ENCODE measurements around the gene PHETA1.

PHETA1 gene, protein sequence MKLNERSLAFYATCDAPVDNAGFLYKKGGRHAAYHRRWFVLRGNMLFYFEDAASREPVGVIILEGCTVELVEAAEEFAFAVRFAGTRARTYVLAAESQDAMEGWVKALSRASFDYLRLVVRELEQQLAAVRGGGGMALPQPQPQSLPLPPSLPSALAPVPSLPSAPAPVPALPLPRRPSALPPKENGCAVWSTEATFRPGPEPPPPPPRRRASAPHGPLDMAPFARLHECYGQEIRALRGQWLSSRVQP

DNA sequence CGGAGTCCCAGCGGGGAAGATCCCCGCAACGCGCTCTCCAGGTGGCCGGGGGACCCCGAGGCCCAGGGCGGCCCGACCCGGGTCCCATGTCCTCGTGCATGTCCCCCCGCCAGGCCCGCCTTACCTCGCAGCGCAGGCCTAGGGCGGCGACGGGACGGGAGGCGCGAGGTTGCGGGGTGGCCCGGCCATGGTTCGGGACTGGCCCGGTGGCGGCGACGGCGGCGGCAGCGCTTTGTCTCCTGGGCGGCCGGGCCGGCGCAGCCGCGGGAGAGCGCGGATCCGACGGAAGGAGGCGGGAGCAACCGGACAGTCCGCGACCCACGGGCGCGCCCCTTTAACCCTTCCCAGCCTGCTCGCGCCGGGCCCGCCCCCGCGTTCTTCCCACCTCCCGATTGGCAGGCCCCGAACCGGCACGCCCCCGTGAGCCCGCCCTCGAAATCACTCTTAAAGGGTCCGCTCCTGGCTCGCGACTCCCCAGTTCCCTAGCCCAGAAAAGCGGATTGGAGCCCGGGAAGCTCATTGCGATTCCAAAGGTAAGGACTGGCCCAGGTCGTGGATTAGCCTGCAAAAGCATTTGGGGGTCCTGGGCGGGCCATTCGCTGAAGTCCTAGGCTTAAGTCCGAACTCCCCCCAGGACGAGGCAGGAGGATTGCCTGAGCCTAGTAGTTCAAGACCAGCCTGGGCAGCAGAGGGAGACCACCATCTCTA lies at the start of gene PHETA1:
Gene PHETA1, minus strand, starts transcription at position 308 of the 708 bp plus-strand sequence. CDS start 5,668 bp downstream, outside the sequence.
- TF ChIP-seq GATA2 (IDR thresholded peaks at IDR 0.05; ENCODE audit: low read depth, low read length), result no peak

DNA sequence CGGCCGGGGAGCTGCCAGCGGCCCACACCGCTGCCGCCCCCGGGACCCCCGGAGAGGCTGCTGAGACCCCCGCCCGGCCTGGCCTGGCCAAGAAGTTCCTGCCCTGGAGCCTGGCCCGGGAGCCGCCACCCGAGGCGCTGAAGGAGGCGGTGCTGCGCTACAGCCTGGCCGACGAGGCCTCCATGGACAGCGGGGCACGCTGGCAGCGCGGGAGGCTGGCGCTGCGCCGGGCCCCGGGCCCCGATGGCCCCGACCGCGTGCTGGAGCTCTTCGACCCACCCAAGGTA lies 49.6 kb upstream of the PHETA1 start:
- TF ChIP-seq GATA3 (IDR thresholded peaks at IDR 0.05; ENCODE audit: low read depth, low read length) (no peak), GATA2 (IDR thresholded peaks at IDR 0.05; ENCODE audit: low read depth, low read length) (no peak)

DNA sequence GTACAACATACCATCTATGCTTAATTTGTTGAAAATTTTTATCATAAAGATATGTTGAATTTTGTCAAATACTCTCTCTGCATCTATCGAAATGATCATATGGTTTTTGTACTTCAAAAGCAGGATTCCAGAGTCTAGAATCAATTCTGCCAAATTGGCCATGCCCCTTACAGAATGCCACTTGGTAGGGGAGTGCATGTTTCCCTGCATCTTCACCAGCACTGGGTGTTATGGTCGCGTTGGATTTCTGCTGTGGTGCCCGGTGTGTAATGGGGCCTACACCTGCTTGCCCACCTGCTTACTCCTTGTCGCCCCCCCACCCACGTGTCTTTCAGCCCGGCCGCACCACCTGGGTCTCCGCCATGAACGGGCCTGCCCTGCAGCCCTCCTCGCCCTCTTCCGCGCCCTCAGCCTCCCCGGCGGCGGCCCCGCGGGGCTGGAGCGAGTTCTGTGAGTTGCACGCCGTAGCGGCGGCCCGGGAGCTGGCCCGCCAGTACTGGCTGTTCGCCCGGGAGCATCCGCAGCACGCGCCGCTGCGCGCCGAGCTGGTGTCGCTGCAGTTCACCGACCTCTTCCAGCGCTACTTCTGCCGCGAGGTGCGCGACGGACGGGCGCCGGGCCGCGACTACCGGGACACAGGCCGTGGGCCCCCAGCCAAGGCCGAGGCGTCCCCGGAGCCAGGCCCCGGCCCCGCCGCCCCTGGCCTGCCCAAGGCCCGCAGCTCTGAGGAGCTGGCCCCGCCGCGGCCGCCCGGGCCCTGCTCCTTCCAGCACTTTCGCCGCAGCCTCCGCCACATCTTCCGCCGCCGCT lies 49.1 kb upstream of the PHETA1 start:
- TF ChIP-seq GATA3 (IDR thresholded peaks at IDR 0.05; ENCODE audit: low read depth, low read length) (no peak), GATA2 (IDR thresholded peaks at IDR 0.05; ENCODE audit: low read depth, low read length) (no peak)

DNA sequence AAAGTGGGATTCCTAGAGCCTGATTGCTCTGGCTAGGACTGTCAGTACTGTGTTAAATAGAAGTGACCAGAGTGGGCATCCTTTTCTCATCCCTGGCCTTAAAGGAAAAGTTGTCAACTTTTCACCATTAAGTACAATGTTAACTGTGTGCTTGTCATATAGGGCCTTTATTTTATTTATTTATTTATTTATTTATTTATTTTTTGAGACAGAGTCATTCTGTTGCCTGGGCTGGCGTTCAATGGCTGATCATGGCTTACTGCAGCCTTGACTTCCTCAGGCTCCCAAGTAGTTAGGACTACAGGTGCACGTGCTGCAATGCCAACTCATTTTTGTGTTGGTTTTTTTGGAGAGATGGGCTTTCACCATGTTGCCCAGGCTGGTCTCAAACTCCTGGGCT lies 48.4 kb upstream of the PHETA1 start:
- TF ChIP-seq GATA3 (IDR thresholded peaks at IDR 0.05; ENCODE audit: low read depth, low read length) (no peak), GATA2 (IDR thresholded peaks at IDR 0.05; ENCODE audit: low read depth, low read length) (no peak)

DNA sequence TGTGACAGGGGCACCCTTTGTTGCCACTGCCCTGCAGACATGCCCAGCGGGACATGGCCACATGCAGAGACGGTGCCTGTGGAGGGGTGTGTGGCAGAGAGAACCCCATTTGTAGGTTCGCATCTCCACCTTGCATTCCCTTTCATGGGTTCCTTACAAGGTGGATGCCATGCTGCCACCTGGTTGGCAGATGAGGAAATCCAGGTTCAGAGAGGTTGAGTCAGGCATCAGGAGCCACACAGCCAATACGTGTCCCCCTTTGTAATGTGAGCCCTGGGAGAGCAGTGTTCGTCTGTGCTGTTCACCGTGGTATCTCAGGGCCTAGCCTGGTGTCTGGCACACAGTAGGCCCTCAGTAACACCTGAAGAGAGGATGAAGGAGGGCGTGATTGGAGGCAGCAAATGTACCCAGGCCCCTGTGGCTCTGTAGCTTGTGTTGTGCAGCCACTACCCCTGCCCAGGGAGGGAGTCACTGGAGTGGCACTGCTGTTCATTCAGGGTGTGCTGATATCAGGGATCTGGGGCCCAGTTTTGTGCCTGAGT lies 45.9 kb upstream of the PHETA1 start:
- no peak for TF ChIP-seq GATA2 (IDR thresholded peaks at IDR 0.05; ENCODE audit: low read depth, low read length)

DNA sequence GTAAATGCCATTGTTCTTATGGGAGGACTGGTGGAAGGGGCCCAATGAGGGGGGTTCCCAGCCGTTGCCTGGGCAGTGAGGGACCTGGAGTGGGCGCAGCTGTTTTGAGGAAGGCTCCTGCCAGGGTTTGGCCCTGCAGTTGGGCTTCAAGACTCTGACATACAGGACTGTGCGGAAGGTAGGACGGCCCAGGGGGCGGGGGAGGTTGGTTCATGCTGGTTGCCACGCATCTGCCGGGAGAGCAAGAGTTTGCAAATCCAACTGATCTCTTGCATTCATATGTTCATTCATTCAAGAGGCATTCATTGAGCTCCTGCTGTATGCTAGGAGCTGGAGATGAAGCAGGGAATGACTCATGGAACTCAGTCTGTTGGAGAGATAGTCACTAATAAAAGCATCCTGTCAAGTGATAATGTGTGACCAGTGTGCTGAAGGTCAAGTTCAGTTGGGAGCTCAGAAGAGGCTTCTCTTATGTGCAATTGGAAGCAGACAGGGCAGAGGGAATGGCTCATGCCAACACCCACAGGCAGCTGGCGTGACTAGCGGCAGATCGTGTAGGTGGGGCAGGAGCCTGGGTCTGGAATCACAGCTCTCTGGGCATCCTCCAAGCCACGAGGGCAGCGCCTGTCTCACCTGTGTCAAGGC lies 44.7 kb upstream of the PHETA1 start:
- TF ChIP-seq GATA2 (IDR thresholded peaks at IDR 0.05; ENCODE audit: low read depth, low read length) (no peak), GATA3 (IDR thresholded peaks at IDR 0.05; ENCODE audit: low read depth, low read length) (no peak)

DNA sequence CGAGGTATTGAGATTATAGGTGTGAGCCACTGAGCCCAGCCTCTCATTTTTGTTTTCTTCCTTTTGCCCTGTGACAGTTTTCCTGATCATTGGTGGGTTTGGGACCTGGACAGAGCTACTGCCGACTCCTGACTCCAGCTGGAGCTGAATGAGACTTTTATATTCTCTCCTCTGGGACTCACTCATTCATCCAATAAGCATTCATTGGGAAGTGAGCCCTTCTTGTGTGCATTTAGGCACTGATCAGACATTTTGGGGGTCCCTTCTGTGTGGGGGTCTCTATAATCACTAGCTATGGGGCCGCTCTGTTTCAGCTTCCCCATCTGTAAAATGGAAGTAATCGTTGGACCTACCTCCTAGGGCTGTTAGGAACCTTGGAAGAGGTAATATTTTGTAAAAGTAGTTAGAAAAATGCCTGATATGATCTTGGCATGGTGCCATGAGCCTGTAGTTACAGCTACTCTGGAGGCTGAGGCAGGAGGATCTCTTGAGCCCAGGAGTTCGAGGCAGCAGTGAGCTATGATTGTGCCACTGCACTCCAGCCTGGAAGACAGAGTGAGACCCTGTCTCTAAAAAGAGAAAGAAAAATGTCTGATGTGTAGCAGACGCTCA lies 44.0 kb upstream of the PHETA1 start:
- TF ChIP-seq GATA2 (IDR thresholded peaks at IDR 0.05; ENCODE audit: low read depth, low read length) (no peak), GATA3 (IDR thresholded peaks at IDR 0.05; ENCODE audit: low read depth, low read length) (no peak)

DNA sequence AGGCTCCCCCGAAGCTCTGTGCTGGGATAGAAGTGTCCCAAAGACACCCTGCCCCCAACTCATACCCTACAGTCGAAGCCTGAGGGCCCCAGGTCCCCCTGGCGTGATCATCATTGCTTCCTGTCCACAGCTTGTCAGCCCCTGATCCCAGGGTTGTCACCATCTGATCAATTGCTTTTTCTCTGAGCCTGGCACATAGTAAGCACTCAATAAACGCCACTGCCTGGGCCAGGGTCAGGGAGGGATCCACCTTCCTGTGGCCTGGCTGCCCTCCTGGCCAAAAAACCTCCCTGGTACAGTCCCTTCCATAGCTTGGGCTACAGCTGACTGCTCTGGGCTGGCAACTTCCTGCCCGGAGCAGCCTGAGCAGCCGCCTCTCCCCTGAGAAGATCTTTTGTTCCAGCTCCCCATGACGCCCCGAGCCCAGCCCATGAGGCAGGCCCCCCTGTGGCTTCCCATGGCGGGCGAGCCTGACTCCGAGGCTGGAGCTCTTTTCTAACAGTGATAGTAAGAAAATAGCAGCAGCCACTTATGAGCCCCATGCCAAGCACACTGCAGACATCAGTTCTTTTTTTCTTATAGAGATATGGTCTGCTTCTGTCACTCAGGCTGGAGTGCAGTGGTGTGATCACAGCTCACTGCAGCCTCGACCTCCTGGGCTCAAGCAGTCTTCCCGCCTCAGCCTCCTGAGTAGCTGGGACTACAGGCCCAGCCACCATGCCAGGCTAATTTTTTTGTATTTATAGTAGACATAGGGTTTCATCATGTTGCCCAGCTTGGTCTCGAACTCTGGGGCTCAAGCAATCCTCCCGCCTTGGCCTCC lies 43.3 kb upstream of the PHETA1 start:
- TF ChIP-seq GATA2 (IDR thresholded peaks at IDR 0.05; ENCODE audit: low read depth, low read length) (no peak), GATA3 (IDR thresholded peaks at IDR 0.05; ENCODE audit: low read depth, low read length) (no peak)

DNA sequence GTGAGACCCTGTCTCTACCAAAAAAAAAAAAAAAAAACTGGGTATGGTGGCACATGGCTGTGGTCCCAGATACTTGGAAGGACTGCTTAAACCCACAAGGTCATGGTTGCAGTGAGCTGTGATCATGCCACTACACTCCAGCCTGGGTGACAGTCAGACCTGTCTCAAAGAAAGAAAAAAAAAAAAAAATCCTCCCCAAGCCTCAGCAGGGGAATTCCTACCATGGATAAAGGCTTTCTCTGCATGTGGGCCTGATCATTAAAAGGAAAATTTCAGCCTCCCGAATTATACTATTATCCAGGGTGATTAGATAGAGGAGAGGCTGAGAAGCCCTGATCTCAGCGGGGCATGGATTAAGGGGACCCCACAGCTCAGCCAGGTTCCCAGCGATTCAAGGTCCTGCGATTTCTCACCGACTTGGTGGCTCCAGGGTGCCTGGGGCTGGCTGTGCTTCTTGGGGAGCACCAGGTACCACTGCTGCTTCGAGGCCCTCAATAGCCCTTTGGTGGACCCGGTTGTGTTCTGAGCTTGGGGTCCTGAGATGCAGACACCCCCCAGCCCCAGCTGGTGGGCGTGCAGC lies 42.4 kb upstream of the PHETA1 start:
- TF ChIP-seq GATA3 (IDR thresholded peaks at IDR 0.05; ENCODE audit: low read depth, low read length) (no peak), GATA2 (IDR thresholded peaks at IDR 0.05; ENCODE audit: low read depth, low read length) (no peak)

DNA sequence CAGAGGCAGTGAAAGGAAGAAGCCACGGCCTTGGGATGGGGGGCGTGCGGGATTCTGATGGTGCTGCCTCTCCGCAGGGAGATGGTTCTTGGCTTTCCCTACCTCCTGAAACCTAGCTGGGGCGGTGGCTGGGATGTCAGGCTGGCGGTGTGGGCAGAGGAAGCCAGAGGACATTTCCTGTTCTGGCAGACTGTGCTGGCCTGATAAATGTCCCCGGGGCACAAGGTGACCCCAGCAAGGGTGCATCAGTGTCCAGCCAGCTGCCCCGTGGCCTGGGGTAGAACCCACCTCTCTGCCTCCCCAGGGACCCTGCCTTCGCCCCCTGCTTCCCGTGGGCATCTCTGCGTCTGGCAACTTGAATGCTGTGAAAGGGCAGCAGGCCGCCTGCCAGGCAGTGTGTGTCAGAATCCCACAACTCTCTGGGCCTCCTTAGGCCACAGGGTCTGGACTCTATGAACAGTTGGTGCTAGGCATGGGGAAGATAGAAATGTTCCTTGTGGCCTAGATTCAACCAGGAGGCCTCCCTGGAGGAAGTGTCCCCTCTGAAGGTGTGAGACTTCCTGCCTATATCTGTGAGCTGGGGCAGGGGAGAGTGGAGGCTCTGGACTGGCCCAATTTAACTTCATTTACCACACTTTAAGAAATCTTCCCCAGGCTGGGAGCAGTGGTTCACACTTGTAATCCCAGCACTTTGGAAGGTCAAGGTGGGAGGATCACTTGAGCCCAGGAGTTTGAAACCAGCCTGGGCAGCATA lies 41.7 kb upstream of the PHETA1 start:
- TF ChIP-seq GATA2 (IDR thresholded peaks at IDR 0.05; ENCODE audit: low read depth, low read length), result no peak
- TF ChIP-seq GATA3 (IDR thresholded peaks at IDR 0.05; ENCODE audit: low read depth, low read length), result no peak

DNA sequence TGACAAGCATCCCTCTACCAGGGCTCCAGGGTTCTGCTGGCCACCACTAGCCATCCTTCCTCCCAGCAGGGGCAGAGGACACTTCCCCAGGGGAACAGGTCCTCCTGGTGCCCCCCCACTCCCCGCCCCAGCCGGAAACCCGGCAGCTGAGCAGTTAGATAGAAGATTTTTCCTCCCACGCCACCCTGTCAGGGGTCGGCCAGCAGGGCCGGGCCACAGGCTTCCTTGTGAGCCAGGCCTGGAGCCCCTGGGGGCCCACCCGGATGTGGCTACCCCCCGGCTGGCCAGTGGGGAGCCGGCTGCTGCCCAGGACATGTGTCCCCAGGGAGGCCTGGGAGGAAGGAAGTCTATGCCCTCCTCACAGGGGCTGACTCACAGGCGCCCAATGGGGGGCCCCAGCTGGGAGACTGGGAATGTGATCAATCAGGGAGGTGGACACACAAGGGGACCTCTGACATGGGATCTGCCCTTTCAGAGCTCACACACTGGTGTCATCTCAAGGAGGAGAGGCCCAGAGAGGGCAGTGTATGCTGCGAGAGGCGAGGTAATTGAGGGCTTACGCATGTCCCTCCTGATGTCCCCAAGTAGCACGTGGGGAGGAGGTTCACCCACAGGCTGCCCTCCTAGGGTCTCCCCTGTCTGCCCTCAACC lies 41.0 kb upstream of the PHETA1 start:
- TF ChIP-seq GATA3 (IDR thresholded peaks at IDR 0.05; ENCODE audit: low read depth, low read length) (no peak), GATA2 (IDR thresholded peaks at IDR 0.05; ENCODE audit: low read depth, low read length) (no peak)

DNA sequence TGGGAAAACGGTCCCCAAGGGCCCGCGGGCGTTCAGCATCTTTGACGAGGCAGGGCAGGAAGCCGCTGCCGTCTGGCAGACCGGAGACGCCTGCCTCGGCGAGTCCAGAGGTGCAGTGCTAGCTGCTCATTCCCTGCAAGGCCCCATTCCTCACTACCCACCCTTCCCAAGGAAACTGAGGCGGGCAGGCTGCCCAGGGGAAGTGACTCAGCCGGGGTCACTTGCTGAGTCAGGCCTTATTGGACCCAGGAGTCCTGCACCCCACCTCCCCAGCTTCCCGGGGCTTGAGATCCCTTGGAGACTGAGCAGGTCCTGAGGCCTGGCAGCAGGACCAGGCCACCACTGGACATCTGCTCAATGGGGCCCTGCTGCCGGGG lies 40.5 kb upstream of the PHETA1 start:
- TF ChIP-seq GATA2 (IDR thresholded peaks at IDR 0.05; ENCODE audit: low read depth, low read length) (no peak), GATA3 (IDR thresholded peaks at IDR 0.05; ENCODE audit: low read depth, low read length) (no peak)

Data from SH-SY5Y (cell line).